GM21367 (cell line): ENCODE measurements around the gene MOB1A.

ENCODE experiments used
- ATAC-seq: cut with Tn5 transposase; IDR thresholded peaks from one replicate; pipeline ENCODE4 v1.9.1; 2021; ENCODE audit not compliant: unreplicated experiment

Gene MOB1A

DNA sequence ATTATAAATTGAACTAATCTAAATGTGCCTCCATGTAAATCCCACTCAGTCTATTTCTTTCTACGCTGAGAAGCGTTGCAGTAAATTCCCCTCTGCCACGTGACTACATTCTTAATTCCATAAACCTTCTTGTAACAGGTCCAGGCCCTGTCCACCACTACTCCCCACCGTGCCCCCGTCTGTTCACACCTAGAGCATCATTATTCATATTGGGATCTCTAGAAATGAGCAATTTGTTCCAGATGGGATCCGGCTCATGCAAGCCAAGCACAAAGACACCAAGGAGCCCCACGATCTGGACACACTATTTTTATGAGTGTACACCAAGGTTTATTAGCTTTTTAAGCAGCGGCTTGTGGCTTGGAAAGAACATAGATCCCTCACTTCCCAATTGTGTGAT is 69.1 kb downstream of the MOB1A start:
- ATAC-seq: no peak

DNA sequence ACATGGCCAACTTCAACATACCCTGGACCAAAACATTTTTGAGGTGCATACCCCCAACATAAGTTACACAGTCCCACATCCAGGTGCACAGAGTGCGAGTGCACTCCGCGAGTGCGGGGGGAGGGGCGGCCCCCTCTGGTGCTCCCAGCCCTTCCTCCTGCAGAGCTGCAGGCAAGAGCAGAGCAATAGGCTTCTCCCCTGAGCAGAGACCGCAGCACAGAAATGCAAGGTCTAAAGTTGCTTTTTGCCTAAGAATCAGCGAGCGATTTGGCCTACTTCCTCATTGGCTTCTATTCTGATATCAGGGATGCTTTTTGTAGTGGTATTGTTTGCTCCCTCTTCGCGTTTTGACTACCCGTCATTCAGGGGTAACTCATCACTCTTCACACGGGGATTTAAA is 71.6 kb downstream of the MOB1A start:
- no peak for ATAC-seq

DNA sequence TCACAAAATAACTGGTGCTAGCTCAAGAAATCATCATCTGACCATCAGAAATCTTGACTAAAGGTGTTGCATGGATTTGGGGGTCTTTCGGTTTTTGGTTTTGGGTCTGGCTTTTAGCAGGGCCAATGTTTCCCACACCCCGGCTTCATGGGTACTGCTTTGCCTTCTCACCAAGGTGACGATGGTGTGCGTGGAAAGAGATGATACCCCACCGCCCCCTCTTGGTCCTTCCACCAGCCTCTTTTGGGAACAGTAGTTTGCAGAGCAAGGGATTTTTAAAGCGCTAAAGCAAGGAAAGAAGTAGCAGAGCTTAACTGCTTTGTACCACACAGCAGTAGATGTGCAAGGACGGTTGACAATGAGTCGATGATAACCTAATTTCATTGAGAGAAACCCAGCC is 73.3 kb downstream of the MOB1A start:
- ATAC-seq: no peak

DNA sequence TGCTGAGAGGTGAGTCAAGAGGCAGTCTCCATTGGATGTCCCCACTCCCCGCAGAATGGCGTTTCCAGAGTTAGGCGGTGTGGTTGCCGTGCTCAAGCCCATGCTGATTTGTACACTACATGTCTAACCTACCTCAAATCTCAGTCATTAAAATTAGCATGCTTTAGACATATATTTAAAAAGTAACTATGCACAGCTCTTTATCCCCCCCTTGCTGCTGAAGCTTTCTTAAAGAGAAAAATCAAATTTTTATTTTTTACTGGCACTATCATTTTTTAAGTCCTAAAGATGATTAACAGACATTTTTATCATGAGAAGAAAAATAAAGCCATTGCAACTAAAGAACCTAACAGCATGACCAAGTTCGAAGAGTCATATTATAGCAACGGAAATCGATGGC is 73.8 kb downstream of the MOB1A start:
- no peak for ATAC-seq

DNA sequence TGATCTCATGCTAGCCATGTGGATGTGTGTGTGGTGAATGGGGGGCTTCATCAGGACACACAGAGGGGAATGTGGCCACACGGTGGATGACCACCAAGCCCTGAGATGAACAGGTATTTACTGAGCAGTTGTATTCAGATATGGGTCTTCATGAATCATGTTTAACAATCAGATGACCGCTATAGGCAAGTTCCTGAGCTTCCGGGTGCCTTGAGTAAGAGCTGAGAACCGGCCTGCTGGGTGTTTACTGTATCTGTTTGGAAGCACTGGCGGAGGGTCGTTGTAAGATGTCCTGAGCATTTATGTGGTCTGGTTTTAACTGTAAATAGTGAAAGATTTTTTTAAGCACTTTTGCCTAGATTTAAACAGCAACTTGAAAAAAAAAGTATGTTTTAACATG is 74.9 kb downstream of the MOB1A start:
- no peak for ATAC-seq
